ENCODE results near the gene FAM185A.
"Not testable (repeated sequence)": the region's sequence is repeated elsewhere in the genome, so short reads cannot be mapped to it uniquely, and the experiment has no call there.

The FAM185A gene

DNA sequence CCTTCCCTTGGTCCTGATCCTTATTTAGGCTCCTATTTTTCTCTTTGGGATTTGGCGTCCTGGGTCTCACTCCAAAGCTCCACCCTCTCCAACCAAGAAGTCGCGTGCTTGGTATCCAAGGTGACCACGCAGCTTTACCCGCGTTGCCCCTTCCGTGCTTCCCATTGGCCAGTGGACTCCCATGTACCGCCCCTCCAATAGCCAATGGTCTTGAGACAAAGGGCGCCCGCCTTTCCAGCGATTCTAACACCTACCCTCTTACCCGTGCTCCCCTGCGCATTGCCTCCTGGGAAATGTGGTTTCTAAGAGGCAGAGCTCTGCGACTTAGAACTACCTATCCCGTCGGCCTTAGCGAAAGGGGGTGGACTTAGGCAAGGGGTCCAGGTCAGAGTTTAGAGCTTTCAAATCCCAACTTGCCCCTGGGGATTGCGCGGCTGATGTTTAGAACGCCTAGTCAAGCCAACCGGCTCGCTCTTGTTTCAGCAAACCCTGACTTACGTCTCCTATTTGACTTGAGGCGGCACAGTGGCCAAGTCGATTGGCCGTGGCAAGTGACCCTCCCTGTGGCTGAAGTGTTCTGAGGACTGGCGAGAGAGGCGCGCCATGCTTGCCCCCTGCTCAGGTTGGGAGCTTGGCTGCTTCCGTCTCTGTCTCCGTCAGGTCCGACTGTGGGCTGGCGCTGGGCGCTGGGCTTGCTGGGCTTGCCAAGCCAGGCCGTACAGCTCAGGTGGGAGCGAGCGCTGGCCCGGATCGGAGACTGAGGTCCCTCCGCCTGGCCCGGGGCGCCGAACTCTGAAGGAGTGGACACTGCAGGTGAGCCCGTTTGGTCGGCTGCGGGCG, at the start of gene FAM185A:
Gene FAM185A (plus strand): TSS at position 395 of the 840 bp plus-strand sequence. CDS start 209 bp downstream, at position 604.
- DNase-seq: peak; percentile 99

DNA sequence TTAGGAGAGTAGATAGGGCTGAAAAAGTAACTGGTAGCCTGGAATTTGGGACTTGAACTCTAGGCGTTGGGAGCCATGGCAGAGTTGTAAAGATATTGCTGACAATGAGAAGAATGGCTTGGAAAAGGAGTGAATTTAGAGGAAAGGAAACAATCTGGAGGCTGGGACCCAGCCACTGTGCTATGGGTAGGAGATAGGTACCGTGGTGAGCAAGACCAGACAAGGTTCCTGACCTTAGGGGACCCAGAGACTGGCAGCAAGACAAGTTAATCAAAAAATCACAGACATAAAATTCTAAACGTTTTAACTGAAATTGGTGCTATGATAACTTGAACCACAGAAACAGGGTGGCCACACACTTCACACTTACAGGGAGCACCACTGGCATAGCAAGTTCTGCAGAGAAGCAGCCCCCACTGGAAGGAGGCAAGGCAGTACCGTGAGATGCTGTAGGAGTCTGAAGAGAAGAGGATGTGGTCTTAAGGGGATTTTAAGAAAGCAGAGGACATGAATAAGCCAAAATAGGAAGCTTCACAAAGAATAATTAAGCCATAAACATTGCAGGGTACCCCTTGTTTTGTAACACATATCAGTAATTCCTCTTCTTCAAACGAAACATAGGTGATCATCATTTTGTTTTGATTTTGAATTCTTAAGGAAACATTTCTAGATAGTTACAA, 35.6 kb upstream of the FAM185A start:
- not testable (repeated sequence) for DNase-seq

DNA sequence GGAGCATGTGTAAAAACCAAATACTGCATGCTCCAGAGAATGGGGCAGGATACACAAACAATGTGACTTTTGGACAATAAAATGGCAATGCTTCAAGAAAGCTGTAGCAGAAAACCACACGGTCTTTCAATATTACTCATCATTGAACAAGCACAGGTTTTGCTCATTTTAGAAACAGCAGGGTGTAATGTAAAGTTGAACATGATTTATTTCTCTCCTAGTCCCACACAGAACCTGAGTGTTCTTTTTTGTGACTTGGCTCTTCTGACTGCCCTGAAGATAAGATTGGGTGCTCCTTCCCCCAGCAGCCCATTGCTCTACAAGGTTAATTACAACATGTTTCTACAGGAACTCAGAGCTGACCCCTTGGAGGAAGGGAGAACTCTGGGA, 35.1 kb upstream of the FAM185A start:
- not testable (repeated sequence) for DNase-seq

DNA sequence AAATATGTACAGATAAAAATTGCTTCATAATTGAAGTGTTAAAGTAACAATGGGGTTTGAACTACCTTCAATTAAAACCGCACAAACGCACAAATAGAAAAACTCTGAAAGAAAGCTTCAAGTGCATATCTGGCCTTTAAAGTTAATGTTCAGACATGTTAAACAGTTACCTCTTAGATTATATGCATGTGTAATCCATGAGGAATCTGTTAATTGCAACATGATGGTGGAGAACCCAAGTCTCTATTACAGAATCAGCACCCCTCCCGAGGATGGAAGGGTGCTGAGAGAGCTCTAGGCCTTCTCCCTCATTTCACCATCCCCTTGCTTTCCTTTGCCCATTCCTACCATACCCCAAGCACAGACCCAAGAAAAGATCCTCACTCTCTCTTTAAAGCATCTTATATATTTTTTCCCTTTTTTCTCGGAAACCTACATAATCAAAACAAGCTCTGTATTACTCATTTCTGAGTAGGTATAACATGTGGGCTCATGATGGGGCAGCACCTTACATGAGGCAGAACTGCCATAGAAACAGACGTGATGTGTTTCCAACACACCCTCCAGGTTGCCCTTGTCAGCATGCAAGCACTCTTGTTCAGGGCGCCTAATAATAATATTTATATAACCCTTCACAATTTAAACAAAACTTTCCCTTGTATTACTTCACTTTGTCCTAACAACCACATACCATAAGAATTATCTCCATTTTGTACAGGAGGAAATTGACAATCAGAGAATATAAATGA, 33.9 kb upstream of the FAM185A start:
- not testable (repeated sequence) for DNase-seq

DNA sequence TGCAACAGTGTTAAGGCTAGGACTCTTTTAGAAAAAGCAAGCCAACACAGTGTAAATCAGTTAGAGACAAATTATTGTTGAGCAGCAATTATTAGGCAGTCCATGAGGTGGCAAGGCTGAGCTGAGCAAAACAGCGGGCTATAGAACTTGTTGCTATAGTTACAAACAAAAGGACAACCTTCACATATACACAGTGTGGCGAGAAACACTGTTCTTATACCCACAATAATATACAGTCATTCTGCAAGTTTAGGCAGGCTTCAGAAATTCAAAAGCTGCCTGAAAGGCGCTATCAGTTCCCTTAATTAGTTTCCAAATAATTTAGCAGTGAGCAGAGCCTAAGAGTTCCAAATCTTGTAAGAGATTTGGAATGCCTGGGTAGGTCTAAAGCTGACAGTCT, 33.1 kb upstream of the FAM185A start:
- not testable (repeated sequence) for DNase-seq

- DNase-seq: not testable (repeated sequence)
Observed at GRCh38 chr7:102718491-102718890, 30.3 kb upstream of the FAM185A start.

DNA sequence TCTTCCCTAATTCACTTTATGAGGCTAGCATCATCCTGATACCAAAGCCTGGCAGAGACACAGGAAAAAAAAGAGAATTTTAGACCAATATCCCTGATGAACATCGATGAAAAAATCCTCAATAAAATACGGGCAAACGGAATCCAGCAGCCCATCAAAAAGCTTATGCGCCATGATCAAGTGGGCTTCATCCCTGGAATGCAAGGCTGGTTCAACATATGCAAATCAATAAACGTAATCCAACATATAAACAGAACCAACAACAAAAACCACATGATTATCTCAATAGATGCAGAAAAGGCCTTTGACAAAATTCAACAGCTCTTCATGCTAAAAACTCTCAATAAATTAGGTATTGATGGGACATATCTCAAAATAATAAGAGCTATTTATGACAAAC, 22.6 kb upstream of the FAM185A start:
- not testable (repeated sequence) for DNase-seq

- DNase-seq: not testable (repeated sequence)
Observed at GRCh38 chr7:102729670-102730069, 19.1 kb upstream of the FAM185A start.

DNA sequence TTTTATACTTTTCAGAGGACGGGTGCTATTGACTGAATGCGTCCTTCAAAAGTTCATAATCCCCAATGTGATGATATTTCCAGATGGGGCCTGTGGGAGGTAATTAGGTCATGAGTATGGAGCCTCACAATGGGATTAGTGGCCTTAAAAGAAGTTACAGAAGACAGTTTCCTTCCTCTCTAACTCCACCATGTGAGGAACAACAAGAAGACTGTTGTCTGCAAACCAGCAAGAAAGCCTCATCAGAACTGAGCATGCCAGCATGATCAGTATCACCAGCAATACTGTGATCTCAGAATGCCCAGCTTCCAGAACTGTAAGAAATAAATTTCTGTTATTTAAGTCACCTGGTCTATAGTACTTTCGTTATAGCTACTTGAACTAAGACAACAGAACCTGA, 18.4 kb upstream of the FAM185A start:
- DNase-seq: not testable (repeated sequence)

DNA sequence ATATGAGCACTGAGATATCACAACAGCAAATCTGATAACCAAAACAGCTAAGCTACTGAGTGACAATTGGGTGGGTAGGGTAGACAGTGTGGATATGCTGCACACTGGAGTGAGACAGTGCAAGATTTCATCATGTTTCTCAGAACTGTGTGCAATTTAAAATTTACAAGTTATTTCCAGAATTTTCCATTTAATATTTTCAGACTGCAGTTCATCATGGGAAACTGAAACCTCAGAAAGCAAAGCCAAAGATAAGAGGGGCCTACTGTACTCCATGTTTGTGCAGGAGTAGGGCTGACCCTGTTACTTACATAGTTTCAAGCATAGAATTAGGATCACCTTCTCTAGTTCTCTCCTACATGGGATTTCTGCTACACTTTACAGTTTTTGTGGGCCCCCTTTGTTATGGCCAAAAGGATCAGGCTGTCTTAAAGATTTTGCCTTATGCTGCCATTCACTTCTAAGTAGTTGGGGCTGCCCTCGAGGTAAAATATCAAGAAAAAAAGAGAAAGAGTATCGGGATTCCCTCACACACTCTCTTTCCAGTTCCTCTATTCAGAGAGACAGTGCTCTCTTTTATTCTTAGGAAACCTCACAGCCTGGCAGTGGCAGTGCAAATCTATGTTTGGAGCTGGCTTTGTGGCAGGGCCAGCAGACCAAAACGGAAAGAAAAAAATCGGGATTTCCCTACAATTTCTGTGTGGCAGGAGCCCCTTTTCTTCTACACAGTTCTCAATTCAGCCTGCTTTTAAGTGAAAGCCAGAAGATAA, 6.6 kb upstream of the FAM185A start:
- not testable (repeated sequence) for DNase-seq

GRCh38 chr7:102743861-102744260, 4.9 kb upstream of the FAM185A start:
- not testable (repeated sequence) for DNase-seq

GRCh38 chr7:102745494-102746288, 3.1 kb upstream of the FAM185A start:
- peak in 1 of 2 experiments; percentile 25 for DNase-seq

GRCh38 chr7:102749445-102749786, 617 bp downstream of the FAM185A start:
- not testable (repeated sequence) for DNase-seq

DNA sequence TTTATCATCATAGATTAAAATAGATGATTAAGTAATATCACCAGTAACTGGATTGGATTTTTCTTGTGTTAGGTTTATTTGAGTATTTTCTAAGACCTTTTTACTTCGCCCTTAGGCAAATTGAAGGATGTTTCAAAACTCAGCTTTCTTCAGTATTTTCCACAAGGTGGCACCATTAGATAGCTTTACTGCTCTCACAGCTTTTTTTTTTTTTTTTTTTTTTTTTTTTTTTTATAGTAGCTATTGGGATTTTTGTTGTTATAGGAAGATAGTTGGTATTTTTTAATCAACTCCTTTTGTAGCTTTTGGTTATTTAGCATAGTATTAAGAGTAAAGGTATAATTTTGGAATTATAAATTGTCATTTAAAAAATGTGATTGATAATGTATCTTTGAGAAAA, 9.4 kb downstream of the FAM185A start:
- peak in 1 of 2 experiments; percentile 12 for DNase-seq

GRCh38 chr7:102759934-102760333, 11.1 kb downstream of the FAM185A start:
- DNase-seq: not testable (repeated sequence)

DNA sequence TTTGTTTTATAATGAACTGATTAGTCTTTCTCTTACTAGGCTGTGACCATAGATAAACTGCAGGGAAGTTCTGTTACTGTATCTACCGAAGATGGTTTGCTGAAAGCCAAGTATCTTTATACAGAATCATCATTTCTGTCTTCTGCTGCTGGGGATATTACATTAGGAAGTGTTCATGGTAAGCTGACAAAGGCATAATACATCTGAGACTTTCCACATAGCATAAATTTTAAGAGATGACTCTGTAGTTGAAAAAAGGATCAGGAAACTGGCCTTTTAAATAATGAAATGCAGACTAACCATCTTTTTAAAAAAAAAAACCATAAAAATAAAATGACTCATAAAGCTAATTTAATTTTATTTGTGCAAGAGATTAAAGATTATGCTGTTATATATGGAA, 12.4 kb downstream of the FAM185A start:
- DNase-seq: not testable (repeated sequence)

DNA sequence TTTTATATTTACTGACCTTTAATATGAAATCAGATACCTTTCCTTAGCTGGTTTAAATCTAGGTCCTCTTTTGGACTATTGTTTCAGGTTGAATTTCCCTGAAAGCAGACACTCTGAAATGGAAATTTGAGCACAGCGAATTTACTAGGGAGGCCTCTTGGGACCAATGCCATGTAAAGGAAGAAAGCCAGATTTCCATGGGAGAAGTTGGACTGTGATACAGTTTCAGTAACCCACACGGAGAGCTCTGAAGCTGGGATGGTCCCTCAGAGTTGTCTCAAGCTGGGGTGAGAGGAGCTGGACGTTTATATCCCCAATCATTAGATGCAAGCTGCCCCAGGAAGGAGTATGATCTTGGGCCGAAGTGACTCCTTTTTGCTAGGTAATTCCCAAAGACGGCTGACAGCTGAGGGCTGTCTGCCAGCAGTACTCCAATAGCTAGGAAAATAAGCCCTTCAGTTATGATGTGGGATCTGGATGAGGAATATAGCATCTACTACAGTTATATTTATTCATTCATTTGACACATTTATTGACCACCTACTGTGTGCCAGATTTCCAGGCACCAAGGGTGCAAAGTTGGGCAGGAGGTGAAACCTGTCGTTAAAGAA, 14.6 kb downstream of the FAM185A start:
- not testable (repeated sequence) for DNase-seq

DNA sequence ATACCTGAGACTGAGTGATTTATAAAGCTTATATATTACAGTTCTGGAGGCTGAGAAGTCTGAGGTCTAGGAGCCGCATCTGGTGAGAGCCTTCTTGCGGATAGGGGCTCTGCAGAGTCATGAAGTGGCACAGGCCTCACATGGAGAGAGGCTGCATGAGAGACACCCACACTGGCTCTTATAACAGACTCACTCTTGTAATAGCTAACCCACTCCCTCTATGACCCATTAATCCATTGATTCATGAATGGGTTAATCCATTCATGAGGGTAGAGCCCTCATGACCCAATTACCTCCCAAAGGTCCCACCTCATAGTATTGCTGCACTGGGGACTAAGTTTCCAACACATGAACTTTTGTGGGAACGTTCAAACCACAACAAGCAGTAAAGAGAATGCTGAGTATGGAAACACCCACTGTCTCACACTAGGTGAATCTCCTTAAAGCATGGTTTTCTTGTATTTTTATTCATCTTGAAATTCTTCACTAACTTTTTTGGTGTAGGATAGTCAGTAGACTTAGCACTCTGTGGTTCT, 20.9 kb downstream of the FAM185A start:
- not testable (repeated sequence) for DNase-seq

- not testable (repeated sequence) for DNase-seq
Observed at GRCh38 chr7:102770467-102770866, 21.7 kb downstream of the FAM185A start.

DNA sequence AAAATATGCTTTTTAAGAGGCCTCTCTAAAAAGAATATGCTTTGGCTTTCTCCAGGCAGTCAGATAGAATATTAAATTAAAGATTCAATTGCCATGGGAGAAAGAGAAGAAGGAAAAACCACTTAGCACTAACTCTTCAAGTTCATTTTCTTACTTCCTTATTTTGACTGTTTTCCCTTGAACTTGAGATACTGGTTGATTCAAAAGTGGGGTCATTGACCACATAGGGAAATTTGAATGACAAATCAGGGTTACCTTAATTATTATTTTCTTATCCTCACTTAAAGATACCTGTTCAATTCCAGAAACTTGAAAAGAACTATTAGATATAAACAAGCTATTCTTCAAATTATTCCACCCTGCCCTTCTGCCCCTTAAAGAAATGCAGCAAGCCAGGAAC, 27.4 kb downstream of the FAM185A start:
- DNase-seq: not testable (repeated sequence)

- DNase-seq: not testable (repeated sequence)
Observed at GRCh38 chr7:102778663-102779062, 29.9 kb downstream of the FAM185A start.
